GM19099 (cell line): ENCODE data around the gene EXT2.

Source experiments
- POLR2A ChIP-seq: IDR thresholded peaks from 3 replicates; pipeline ENCODE4 v1.6.1; 2011; ENCODE audit warnings: low read depth; ENCODE audit not compliant: insufficient read length; ENCODE audit errors: extremely low read depth

The EXT2 gene

GRCh38 chr11:44213148-44213547 is 117.7 kb downstream of the EXT2 start:
- TF ChIP-seq POLR2A, result no peak

GRCh38 chr11:44217432-44217831 is 122.0 kb downstream of the EXT2 start:
- no peak for TF ChIP-seq POLR2A

- TF ChIP-seq POLR2A, result no peak
These were observed 124.6 kb downstream of the EXT2 start for GRCh38 chr11:44219830-44220796.

DNA sequence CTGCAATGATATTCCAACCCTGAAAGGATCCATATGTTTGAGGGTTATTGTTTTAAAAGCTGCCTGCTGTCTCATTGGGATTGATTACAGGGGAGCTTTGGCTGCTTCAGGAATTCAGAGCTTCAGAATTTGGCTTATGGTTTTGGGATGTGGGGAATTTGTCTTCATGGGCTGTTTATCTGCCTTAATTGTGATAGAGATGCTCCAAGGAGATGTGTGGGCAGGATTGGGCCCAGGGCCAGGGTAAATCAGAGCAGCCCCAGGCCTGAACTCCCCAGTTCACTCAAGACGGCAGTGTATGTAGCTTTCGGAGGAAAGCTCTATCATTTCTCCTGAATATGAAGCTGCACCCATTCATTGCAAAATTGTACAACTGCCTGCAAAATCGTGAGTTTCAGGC is 126.0 kb downstream of the EXT2 start:
- TF ChIP-seq POLR2A, result no peak

GRCh38 chr11:44221992-44222391 is 126.5 kb downstream of the EXT2 start:
- TF ChIP-seq POLR2A, result no peak

GRCh38 chr11:44223238-44223637 is 127.8 kb downstream of the EXT2 start:
- TF ChIP-seq POLR2A, result no peak

GRCh38 chr11:44224867-44225501 is 129.5 kb downstream of the EXT2 start:
- no peak for TF ChIP-seq POLR2A

- no peak for TF ChIP-seq POLR2A
These were observed 131.0 kb downstream of the EXT2 start for GRCh38 chr11:44226490-44226889.

DNA sequence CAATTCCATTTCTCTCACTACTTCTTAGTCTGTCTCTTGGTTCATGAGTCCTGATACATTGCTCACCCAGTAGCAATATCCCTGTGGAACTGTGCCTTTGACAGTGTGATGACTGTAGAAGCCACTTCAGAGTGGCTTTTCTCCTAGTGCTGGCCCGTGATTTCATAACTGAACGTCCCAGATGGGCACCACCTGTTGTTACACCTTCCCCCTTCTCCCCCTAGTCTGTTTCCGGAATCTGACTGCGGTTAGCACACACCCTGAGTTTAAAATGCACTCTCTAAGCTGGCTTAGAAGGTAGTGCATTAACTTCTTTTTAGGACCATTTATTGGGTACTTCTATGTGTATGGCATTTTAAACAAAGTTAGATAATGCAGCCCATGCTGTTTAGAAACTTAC is 131.5 kb downstream of the EXT2 start:
- TF ChIP-seq POLR2A, result no peak

GRCh38 chr11:44228379-44228778 is 132.9 kb downstream of the EXT2 start:
- TF ChIP-seq POLR2A, result no peak

DNA sequence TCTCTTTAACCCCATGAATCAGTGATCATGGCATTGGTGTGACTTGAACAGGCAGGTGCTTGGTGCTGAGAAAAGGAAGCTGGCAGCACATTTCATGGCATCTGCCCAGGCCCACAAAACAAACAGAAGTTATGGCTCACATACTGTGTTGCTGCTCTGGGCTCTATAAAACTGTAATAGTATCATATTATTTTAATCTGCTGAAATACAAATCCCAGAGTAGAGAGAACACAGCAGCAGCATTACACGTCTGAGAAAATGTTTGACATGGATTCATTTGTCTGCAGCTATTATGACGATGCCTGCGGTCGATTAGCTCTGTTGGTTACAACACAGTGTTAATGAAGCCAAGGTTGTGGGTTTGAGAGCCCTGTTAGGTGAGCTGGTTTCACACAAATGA is 133.6 kb downstream of the EXT2 start:
- no peak for TF ChIP-seq POLR2A

GRCh38 chr11:44229624-44230023 is 134.1 kb downstream of the EXT2 start:
- TF ChIP-seq POLR2A, result no peak

GRCh38 chr11:44235765-44236201 is 140.3 kb downstream of the EXT2 start:
- TF ChIP-seq POLR2A, result no peak

DNA sequence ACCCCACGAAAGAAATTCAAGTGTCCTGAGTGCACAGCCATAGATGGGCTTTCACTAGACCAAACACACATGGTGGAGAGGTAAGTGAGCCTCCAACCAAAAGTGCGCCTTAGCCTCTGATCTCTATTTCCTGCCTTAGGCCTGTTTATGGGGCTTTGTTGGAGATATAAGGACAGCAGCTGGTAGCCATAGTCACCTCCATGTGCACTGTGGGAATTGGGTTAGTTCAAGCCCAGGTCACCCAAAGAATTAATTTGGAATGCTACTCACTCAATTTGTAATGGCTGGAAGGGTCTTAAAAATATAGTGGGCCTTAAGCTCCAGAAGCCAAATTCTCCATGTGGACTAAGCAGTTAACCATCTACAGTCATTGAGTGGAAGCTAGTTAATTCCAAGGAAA is 140.8 kb downstream of the EXT2 start:
- TF ChIP-seq POLR2A, result no peak

DNA sequence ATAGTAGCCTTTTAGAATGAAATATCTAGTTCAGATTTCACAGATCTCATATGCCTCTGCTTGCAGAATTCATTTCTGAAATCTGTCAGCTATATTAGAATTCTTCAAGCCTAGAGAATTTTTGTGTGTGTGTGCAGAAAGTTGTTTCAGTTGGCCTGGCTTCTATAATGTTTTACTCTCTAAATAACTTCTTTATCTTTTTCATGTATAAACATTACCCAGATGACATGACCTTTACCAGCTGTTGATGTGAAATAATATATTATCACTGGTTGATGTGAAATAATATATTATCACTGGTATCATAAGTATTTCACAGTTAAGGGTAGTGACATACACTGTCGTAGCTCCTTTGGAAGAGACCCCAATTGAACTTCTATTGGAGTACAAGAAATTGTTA is 141.7 kb downstream of the EXT2 start:
- TF ChIP-seq POLR2A, result no peak

- no peak for TF ChIP-seq POLR2A
These were observed 146.4 kb downstream of the EXT2 start for GRCh38 chr11:44241851-44242250.
